ENCODE results near the gene PZP.
"Not testable (repeated sequence)": the region's sequence is repeated elsewhere in the genome, so short reads cannot be mapped to it uniquely, and the experiment has no call there.

Gene PZP

GRCh38 chr12:9223830-9224229, 15.6 kb upstream of the PZP start:
- H3K27ac ChIP-seq, result no peak overlapping the region
- TF ChIP-seq, protein P1, sequence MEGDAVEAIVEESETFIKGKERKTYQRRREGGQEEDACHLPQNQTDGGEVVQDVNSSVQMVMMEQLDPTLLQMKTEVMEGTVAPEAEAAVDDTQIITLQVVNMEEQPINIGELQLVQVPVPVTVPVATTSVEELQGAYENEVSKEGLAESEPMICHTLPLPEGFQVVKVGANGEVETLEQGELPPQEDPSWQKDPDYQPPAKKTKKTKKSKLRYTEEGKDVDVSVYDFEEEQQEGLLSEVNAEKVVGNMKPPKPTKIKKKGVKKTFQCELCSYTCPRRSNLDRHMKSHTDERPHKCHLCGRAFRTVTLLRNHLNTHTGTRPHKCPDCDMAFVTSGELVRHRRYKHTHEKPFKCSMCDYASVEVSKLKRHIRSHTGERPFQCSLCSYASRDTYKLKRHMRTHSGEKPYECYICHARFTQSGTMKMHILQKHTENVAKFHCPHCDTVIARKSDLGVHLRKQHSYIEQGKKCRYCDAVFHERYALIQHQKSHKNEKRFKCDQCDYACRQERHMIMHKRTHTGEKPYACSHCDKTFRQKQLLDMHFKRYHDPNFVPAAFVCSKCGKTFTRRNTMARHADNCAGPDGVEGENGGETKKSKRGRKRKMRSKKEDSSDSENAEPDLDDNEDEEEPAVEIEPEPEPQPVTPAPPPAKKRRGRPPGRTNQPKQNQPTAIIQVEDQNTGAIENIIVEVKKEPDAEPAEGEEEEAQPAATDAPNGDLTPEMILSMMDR (IDR thresholded peaks at IDR 0.05), result no peak
- TF ChIP-seq ZFX (IDR thresholded peaks at IDR 0.05; ENCODE audit: borderline replicate concordance), result no peak

- TF ChIP-seq, protein P1 (IDR thresholded peaks at IDR 0.05), result no peak
- no peak for TF ChIP-seq ZFX (IDR thresholded peaks at IDR 0.05; ENCODE audit: borderline replicate concordance)
- H3K27ac ChIP-seq, result no peak overlapping the region
Measured at GRCh38 chr12:9221483-9221882, 13.3 kb upstream of the PZP start.

- H3K27ac ChIP-seq, result not testable (repeated sequence)
Measured at GRCh38 chr12:9221011-9221410, 12.8 kb upstream of the PZP start.

- H3K27ac ChIP-seq, result no peak overlapping the region
- no peak for TF ChIP-seq ZFX (IDR thresholded peaks at IDR 0.05; ENCODE audit: borderline replicate concordance)
- TF ChIP-seq, protein P1 (IDR thresholded peaks at IDR 0.05), result no peak
Measured at GRCh38 chr12:9214534-9214933, 6.3 kb upstream of the PZP start.

- TF ChIP-seq, protein P1 (IDR thresholded peaks at IDR 0.05), result no peak
- no peak for TF ChIP-seq ZFX (IDR thresholded peaks at IDR 0.05; ENCODE audit: borderline replicate concordance)
- no peak overlapping the region for H3K27ac ChIP-seq
Measured at GRCh38 chr12:9211687-9212086, 3.5 kb upstream of the PZP start.

DNA sequence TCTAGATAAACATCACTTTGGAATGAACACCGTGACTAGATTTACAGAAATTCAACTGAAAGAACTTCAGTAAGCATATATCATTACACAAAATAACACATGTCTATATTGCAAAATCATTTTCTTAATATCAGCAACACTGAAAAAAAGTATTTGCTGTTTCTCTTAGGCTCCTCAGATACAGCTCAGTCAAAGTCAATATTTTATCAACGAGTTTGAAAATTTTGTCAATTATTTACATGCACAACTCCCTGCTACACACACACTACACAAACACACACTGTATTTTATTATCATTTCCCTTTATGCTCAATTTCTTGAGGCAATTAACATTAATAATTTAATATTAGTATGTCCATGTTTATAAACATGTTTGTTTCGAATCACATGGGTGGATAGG, 3.8 kb downstream of the PZP start:
- TF ChIP-seq ZFX (IDR thresholded peaks at IDR 0.05; ENCODE audit: borderline replicate concordance), result no peak
- TF ChIP-seq, protein P1 (IDR thresholded peaks at IDR 0.05), result no peak
- peak overlapping the region; percentile 49 for H3K27ac ChIP-seq

GRCh38 chr12:9198012-9198411, 10.2 kb downstream of the PZP start:
- TF ChIP-seq, protein P1 (IDR thresholded peaks at IDR 0.05), result no peak
- no peak for TF ChIP-seq ZFX (IDR thresholded peaks at IDR 0.05; ENCODE audit: borderline replicate concordance)
- no peak overlapping the region for H3K27ac ChIP-seq

GRCh38 chr12:9184276-9184675, 23.9 kb downstream of the PZP start:
- no peak overlapping the region for H3K27ac ChIP-seq
- TF ChIP-seq, protein P1 (IDR thresholded peaks at IDR 0.05), result no peak
- TF ChIP-seq ZFX (IDR thresholded peaks at IDR 0.05; ENCODE audit: borderline replicate concordance), result no peak

Measured in 22Rv1 (cell line).